ENCODE measurements around the gene GABBR1.

GABBR1 gene

DNA sequence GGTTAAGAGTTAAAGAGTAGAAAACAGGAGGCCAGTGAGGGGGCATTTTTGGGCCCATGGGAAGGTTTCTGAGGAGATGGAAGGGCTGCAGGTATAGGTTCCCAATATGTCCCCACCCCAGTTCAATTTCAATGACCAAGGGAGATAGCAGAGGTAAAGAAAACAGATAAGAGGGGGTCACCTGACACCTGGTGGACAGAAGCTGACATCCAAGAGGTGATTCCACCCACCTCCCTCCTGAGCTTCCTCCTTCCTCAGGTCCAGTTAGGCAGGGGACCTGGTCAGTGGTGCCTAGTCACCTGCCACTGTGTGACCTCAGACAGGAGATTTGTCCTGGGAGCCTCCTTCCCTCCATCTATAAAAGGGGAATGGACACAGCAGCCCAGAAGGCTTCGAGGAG is 115.7 kb downstream of the GABBR1 start:
- CTCF ChIA-PET, result no interaction called here
- DNase-seq (ENCODE audit: extremely low spot score), result no peak
- no peak for TF ChIP-seq CTCF (IDR thresholded peaks at IDR 0.05; ENCODE audit: control extremely low read depth, extremely low read depth, low read depth, missing control alignments)
- POLR2A ChIA-PET, result no interaction called here

- POLR2A ChIA-PET, result no interaction called here
- CTCF ChIA-PET, result no interaction called here
- no peak for DNase-seq (ENCODE audit: extremely low spot score)
- no peak for TF ChIP-seq CTCF (IDR thresholded peaks at IDR 0.05; ENCODE audit: control extremely low read depth, extremely low read depth, low read depth, missing control alignments)
Observed at GRCh38 chr6:29516108-29516507, 116.9 kb downstream of the GABBR1 start.

- POLR2A ChIA-PET, result no interaction called here
- DNase-seq (ENCODE audit: extremely low spot score), result no peak
- CTCF ChIA-PET, result interaction anchor here (1.6 kb wide), 1 partner anchor 16 kb away, joined by 3 read pairs; no protein-coding TSS in a partner anchor
- no peak for TF ChIP-seq CTCF (IDR thresholded peaks at IDR 0.05; ENCODE audit: control extremely low read depth, extremely low read depth, low read depth, missing control alignments)
Observed at GRCh38 chr6:29510746-29511300, 122.2 kb downstream of the GABBR1 start.

DNA sequence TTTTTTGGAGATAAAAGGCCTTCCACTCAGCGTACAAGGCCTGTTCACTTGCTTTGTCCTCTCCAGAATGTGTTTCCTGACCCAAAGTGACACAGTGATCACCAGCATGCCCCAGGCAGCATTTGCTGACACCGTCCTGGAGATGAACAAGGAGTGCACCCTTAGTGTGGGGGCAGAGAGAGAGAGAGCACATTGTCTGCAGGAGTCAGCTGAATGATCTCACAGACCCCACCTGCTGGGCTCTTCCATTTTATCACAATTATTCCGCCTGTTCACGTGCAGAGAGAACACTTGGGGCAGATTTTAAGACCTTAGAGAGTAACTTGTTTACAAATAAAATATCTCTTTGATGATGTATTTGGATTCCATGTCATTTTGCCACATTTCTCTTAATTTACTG is 122.8 kb downstream of the GABBR1 start:
- DNase-seq (ENCODE audit: extremely low spot score), result no peak
- CTCF ChIA-PET, result no interaction called here
- POLR2A ChIA-PET, result no interaction called here
- TF ChIP-seq CTCF (IDR thresholded peaks at IDR 0.05; ENCODE audit: control extremely low read depth, extremely low read depth, low read depth, missing control alignments), result no peak

Data from GM10248 (cell line).